ENCODE results near the gene CPLANE2. TPM values are rescaled to one million over a fixed set of nuclear protein-coding genes. Genes with fewer than 3 reads are reported as not detected.
"Not testable (repeated sequence)": the region's sequence is repeated elsewhere in the genome, so short reads cannot be mapped to it uniquely, and the experiment has no call there.

CPLANE2 gene
- total RNA-seq, 1 donor from 2014 or later: 10.6 TPM

- intact Hi-C loops (cut with DNase I): no loop called here
- no peak for DNase-seq (ENCODE audit: low spot score)
Measured at GRCh38 chr1:16250524-16251251, 13.7 kb upstream of the CPLANE2 start.

- no peak for DNase-seq (ENCODE audit: low spot score)
- intact Hi-C loops (cut with DNase I): loop anchor here (5.0 kb wide), 1 partner anchor 103 kb away; the partner anchor contains the start of gene FBXO42
Measured at GRCh38 chr1:16249596-16250241, 12.7 kb upstream of the CPLANE2 start.

- intact Hi-C loops (cut with DNase I): loop anchor here (5.0 kb wide), 1 partner anchor 103 kb away; the partner anchor contains the start of gene FBXO42
- peak; percentile 84 for DNase-seq (ENCODE audit: low spot score)
Measured at GRCh38 chr1:16248603-16249516, 11.9 kb upstream of the CPLANE2 start.

- intact Hi-C loops (cut with DNase I): loop anchor here (5.0 kb wide), 1 partner anchor 104 kb away; the partner anchor contains the start of gene FBXO42
- DNase-seq (ENCODE audit: low spot score): no peak
Measured at GRCh38 chr1:16248007-16248436, 11.0 kb upstream of the CPLANE2 start.

GRCh38 chr1:16247441-16247840 lies 10.5 kb upstream of the CPLANE2 start:
- no peak for DNase-seq (ENCODE audit: low spot score)
- intact Hi-C loops (cut with DNase I): loop anchor here (5.0 kb wide), 1 partner anchor 105 kb away; the partner anchor contains the start of gene FBXO42

GRCh38 chr1:16246961-16247360 lies 10.0 kb upstream of the CPLANE2 start:
- no peak for DNase-seq (ENCODE audit: low spot score)
- intact Hi-C loops (cut with DNase I): loop anchor here (5.0 kb wide), 1 partner anchor 105 kb away; the partner anchor contains the start of gene FBXO42

GRCh38 chr1:16246239-16246638 lies 9.3 kb upstream of the CPLANE2 start:
- DNase-seq (ENCODE audit: low spot score): not testable (repeated sequence)
- intact Hi-C loops (cut with DNase I): loop anchor here (5.0 kb wide), 1 partner anchor 106 kb away; the partner anchor contains the start of gene FBXO42

GRCh38 chr1:16245476-16246196 lies 8.7 kb upstream of the CPLANE2 start:
- intact Hi-C loops (cut with DNase I): loop anchor here (2.0 to 5.0 kb wide), 2 partner anchors 107 to 167 kb away; partner anchors contain the start of gene FBXO42
- no peak for DNase-seq (ENCODE audit: low spot score)

GRCh38 chr1:16244650-16245285 lies 7.8 kb upstream of the CPLANE2 start:
- DNase-seq (ENCODE audit: low spot score): no peak
- intact Hi-C loops (cut with DNase I): loop anchor here (2.0 to 5.0 kb wide), 3 partner anchors 57 to 166 kb away; partner anchors contain the start of gene FBXO42

GRCh38 chr1:16243936-16244649 lies 7.1 kb upstream of the CPLANE2 start:
- intact Hi-C loops (cut with DNase I): loop anchor here (2.0 to 5.0 kb wide), 2 partner anchors 57 to 165 kb away; no protein-coding TSS in a partner anchor
- DNase-seq (ENCODE audit: low spot score): no peak

- no peak for DNase-seq (ENCODE audit: low spot score)
- intact Hi-C loops (cut with DNase I): loop anchor here (5.0 kb wide), 1 partner anchor 56 kb away; no protein-coding TSS in a partner anchor
Measured at GRCh38 chr1:16243215-16243610, 6.2 kb upstream of the CPLANE2 start.

GRCh38 chr1:16242556-16243214 lies 5.7 kb upstream of the CPLANE2 start:
- DNase-seq (ENCODE audit: low spot score): no peak
- intact Hi-C loops (cut with DNase I): loop anchor here (5.0 kb wide), 1 partner anchor 55 kb away; no protein-coding TSS in a partner anchor

- DNase-seq (ENCODE audit: low spot score): no peak
- intact Hi-C loops (cut with DNase I): loop anchor here (5.0 kb wide), 1 partner anchor 54 kb away; no protein-coding TSS in a partner anchor
Measured at GRCh38 chr1:16241221-16241708, 4.3 kb upstream of the CPLANE2 start.

GRCh38 chr1:16239972-16240491 lies 3.0 kb upstream of the CPLANE2 start:
- intact Hi-C loops (cut with DNase I): loop anchor here (5.0 kb wide), 1 partner anchor 53 kb away; no protein-coding TSS in a partner anchor
- DNase-seq (ENCODE audit: low spot score): no peak

- intact Hi-C loops (cut with DNase I): loop anchor here (2.0 kb wide), 2 partner anchors 31 to 129 kb away; partner anchors contain the start of gene SZRD1
- no peak for DNase-seq (ENCODE audit: low spot score)
Measured at GRCh38 chr1:16237343-16237830, 404 bp upstream of the CPLANE2 start.

- intact Hi-C loops (cut with DNase I): loop anchor here (2.0 kb wide), 2 partner anchors 29 to 131 kb away; partner anchors contain the start of gene SZRD1
- no peak for DNase-seq (ENCODE audit: low spot score)
Measured at GRCh38 chr1:16235944-16236510, 956 bp downstream of the CPLANE2 start.

All from cardiac septum (tissue), 1 donor.